ENCODE measurements around the gene ZNF407.

DNA sequence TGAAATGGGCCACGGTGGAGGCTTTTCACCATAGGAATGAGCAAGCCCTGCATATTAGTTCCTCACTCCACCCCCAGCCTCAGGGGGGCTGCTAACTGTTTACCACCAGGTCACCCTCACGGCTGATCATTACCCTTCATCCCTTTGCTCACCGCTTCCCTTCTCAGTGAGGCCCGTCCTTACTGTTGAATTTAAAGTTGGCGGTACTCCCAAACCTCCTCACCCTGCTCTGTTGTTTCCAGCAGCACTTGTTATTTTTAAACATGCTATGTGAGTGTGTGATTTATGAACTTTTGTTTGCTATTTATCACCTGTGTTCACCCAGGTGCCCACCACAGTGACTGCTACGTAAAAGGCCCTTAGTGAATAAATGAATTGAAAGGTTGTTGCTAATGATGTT lies 243.6 kb downstream of the ZNF407 start:
- no peak for TF ChIP-seq ZNF384 (IDR thresholded peaks at IDR 0.05)
- no peak for TF ChIP-seq FOXM1 (IDR thresholded peaks at IDR 0.05; ENCODE audit: borderline replicate concordance)
- TF ChIP-seq HDGF (IDR thresholded peaks at IDR 0.05; ENCODE audit: borderline replicate concordance) = no peak
- no peak for TF ChIP-seq TARDBP (IDR thresholded peaks at IDR 0.05)
- TF ChIP-seq NFRKB (IDR thresholded peaks at IDR 0.05) = no peak
- TF ChIP-seq SP1 (IDR thresholded peaks at IDR 0.05) = no peak
- TF ChIP-seq, protein P1, sequence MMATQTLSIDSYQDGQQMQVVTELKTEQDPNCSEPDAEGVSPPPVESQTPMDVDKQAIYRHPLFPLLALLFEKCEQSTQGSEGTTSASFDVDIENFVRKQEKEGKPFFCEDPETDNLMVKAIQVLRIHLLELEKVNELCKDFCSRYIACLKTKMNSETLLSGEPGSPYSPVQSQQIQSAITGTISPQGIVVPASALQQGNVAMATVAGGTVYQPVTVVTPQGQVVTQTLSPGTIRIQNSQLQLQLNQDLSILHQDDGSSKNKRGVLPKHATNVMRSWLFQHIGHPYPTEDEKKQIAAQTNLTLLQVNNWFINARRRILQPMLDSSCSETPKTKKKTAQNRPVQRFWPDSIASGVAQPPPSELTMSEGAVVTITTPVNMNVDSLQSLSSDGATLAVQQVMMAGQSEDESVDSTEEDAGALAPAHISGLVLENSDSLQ (IDR thresholded peaks at IDR 0.05) = no peak
- no peak for TF ChIP-seq BHLHE40 (IDR thresholded peaks at IDR 0.05; ENCODE audit: borderline replicate concordance)
- no peak for TF ChIP-seq FOXA1 (IDR thresholded peaks at IDR 0.05)
- no peak for TF ChIP-seq LEF1 (IDR thresholded peaks at IDR 0.05; ENCODE audit: borderline replicate concordance)
- TF ChIP-seq ELF4 (IDR thresholded peaks at IDR 0.05) = no peak
